Spleen (tissue), 11 donors: ENCODE measurements around the gene LIMA1. TPM values are rescaled to one million over a fixed set of nuclear protein-coding genes. Genes with fewer than 3 reads are reported as not detected.

Source experiments
- DNase-seq: peaks from one replicate; pipeline ENCODE4 v3.0.0-alpha.2; 2020
- H3K27ac ChIP-seq, 8 donors: fragments of 200-600 bp; sonication (generic) in 7 of 8; 1 replicate in 4 of 8; 2 replicates in 4 of 8; pipeline versions ENCODE4 v1.5.0 to v1.8.0; 2016 to 2021; ENCODE audit warnings: inconsistent platforms in 4 of 8, mild to moderate bottlenecking in 4 of 8, moderate library complexity in 1 of 8
- H3K27me3 ChIP-seq, 7 donors: fragments of 200-600 bp; sonication (generic) in 6 of 7; replicated peaks in 1 of 7; 1 replicate in 4 of 7; 2 replicates in 3 of 7; pipeline versions ENCODE4 v1.5.0 to v1.8.0; 2016 to 2021; ENCODE audit warnings: inconsistent platforms in 3 of 7, mild to moderate bottlenecking in 1 of 7
- H3K36me3 ChIP-seq, 6 donors: fragments of 200-600 bp; sonication (generic) in 5 of 6; 1 replicate in 4 of 6; 2 replicates in 2 of 6; pipeline versions ENCODE4 v1.5.0 to v1.8.0; 2016 to 2021; ENCODE audit warnings: inconsistent platforms in 2 of 6
- H3K4me1 ChIP-seq, 6 donors: fragments of 200-600 bp; sonication (generic) in 5 of 6; 1 replicate in 3 of 6; 2 replicates in 3 of 6; pipeline versions ENCODE4 v1.5.0 to v1.8.0; 2016 to 2021; ENCODE audit warnings: inconsistent platforms in 3 of 6
- H3K4me3 ChIP-seq, 8 donors: fragments of 200-600 bp; sonication (generic) in 7 of 8; 1 replicate in 4 of 8; 2 replicates in 4 of 8; pipeline versions ENCODE4 v1.5.0 to v1.8.0; 2016 to 2021; ENCODE audit warnings: inconsistent platforms in 4 of 8, mild to moderate bottlenecking in 4 of 8, moderate library complexity in 2 of 8
- H3K9me3 ChIP-seq, 8 donors: fragments of 200-600 bp; sonication (generic) in 7 of 8; 1 replicate in 4 of 8; 2 replicates in 4 of 8; pipeline versions ENCODE4 v1.5.0 to v1.8.0; 2016 to 2021; ENCODE audit warnings: inconsistent platforms in 4 of 8
- POLR2A ChIP-seq, 3 donors: fragments of 450-650 bp; IDR thresholded peaks; one replicate each; pipeline ENCODE4 v1.5.1; 2017; ENCODE audit warnings: antibody characterized with exemption in 3 of 3, mild to moderate bottlenecking in 1 of 3
- POLR2AphosphoS5 ChIP-seq, 3 donors: sonication (generic); formaldehyde crosslinking; IDR thresholded peaks; one replicate each; pipeline ENCODE4 v1.5.1; 2017; ENCODE audit warnings: antibody characterized with exemption in 3 of 3
- WGBS, 5 donors: extraction: QIAGEN DNeasy Blood & Tissue Kit in 3 of 5; methylation state at CpG; one replicate each; pipeline versions ENCODE4 v1.1.5 to v1.1.7; 2013 to 2018; 5-methylcytosine and 5-hydroxymethylcytosine counted together
- intact Hi-C: fragments of 100-400 bp; cut with DNase I; formaldehyde crosslinking; loops from one replicate; pipeline ENCODE4 v1.15.0; 2023; ENCODE audit warnings: low total_unique reads
- polyA plus RNA-seq, 3 donors: library from polyadenylated mRNA; stranded (reverse); fragments of 200-250 nt; gene quantifications; one replicate each; pipeline ENCODE4 v1.2.1, GENCODE V29; 2013
- total RNA-seq, 7 donors: library from RNA; depleted of rRNA in 3 of 7; stranded (reverse); fragments of >200 nt in 3 of 7; fragmentation: NEBNext Ultra II Directional in 4 of 7; extraction: Animal tissue kit (Norgen Biotek cat#: 25700) in 4 of 7; gene quantifications; one replicate each; pipeline versions ENCODE4 v1.1.0 to v1.2.1, GENCODE V29; 2016 to 2021
- TF ChIP-seq, protein P1 (sequence below), 11 experiments: fragments of 200-600 bp in 7 of 11; fragments of 450-650 bp in 4 of 11; sonication (generic) in 4 of 11; IDR thresholded peaks in 8 of 11; conservative IDR thresholded peaks in 3 of 11; 1 replicate in 7 of 11; 2 replicates in 4 of 11; pipeline versions ENCODE4 v1.4.0 to v1.8.0; 2016 to 2021; ENCODE audit warnings: antibody characterized with exemption in 11 of 11, inconsistent platforms in 4 of 11, mild to moderate bottlenecking in 1 of 11
- donor health status: healthy with polysubstance abuse.
- donor health status: DM: no; HTN: no; CAD: no; lungs with moderate emphysema.
- donor health status: DM: no; HTN: no; CAD: no.
- donor health status: Bipolar disorder and iron deficiency.
- donor health status: healthy.
- donor health status: DM: no; HTN: no; CAD: no.
- donor health status: DM: yes; HTN: yes; CAD: no.

LIMA1 gene
- total and polyA plus RNA-seq, 10 donors, result 15.3 to 102 (median 61.2) TPM

DNA sequence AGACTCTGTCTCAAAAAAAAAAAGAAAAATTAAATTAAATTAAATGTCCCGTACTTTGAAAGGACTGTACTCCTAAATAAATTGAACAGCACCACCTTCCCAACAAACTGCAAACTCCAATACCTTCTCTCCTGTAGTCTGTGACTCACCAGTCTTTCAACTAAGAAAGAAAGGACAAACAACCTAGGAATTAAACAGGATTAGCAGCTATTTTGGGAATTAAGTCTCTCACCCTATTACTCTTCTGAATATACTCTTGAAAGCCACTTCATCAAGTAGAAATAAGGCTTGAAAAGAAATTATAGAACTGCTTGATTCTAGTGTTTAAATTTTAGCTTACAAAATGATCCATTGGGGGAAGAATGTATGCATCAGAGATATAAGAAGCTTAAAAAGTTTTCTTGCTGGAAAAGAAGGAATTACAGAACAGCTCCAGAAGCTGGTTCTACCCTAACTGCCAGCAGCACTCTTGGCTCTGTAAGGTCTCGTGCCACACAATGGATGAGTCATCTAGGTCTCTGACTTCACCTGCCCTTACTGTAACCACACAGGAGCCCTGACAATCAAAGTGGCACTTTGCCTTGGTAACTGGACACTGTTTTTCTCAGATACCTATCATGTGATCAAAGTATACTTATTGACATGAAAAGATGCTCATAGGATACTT, 59.2 kb downstream of the LIMA1 start:
- Histone ChIP-seq H3K27ac (peak overlapping the region in 2 of 8 donors; percentile 4 to 87), H3K36me3 (no peaks in the 10 kb centered on the region), H3K27me3 (no peaks in the 10 kb centered on the region), H3K9me3 (no peaks in the 10 kb centered on the region), H3K4me3 (no peak overlapping the region), H3K4me1 (peaks cover 10 to 55% (median 42%) of the 10 kb centered on the region in 6 donors)
- WGBS, 5 donors, result 69 to 78% (median 69%) methylated on average over 2 of the region's 2 CpGs
- DNase-seq, result no peak
- intact Hi-C loops, result loop anchor here (10.0 kb wide), 1 partner anchor 51 kb away; no protein-coding TSS in a partner anchor
- TF ChIP-seq POLR2AphosphoS5 (IDR thresholded peaks at IDR 0.05) (no peak), POLR2A (IDR thresholded peaks at IDR 0.05) (no peak)
- TF ChIP-seq, protein P1, sequence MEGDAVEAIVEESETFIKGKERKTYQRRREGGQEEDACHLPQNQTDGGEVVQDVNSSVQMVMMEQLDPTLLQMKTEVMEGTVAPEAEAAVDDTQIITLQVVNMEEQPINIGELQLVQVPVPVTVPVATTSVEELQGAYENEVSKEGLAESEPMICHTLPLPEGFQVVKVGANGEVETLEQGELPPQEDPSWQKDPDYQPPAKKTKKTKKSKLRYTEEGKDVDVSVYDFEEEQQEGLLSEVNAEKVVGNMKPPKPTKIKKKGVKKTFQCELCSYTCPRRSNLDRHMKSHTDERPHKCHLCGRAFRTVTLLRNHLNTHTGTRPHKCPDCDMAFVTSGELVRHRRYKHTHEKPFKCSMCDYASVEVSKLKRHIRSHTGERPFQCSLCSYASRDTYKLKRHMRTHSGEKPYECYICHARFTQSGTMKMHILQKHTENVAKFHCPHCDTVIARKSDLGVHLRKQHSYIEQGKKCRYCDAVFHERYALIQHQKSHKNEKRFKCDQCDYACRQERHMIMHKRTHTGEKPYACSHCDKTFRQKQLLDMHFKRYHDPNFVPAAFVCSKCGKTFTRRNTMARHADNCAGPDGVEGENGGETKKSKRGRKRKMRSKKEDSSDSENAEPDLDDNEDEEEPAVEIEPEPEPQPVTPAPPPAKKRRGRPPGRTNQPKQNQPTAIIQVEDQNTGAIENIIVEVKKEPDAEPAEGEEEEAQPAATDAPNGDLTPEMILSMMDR (IDR thresholded peaks at IDR 0.05 in 8 of 11, conservative IDR thresholded peaks at IDR 0.05 in 3 of 11), result no peak

DNA sequence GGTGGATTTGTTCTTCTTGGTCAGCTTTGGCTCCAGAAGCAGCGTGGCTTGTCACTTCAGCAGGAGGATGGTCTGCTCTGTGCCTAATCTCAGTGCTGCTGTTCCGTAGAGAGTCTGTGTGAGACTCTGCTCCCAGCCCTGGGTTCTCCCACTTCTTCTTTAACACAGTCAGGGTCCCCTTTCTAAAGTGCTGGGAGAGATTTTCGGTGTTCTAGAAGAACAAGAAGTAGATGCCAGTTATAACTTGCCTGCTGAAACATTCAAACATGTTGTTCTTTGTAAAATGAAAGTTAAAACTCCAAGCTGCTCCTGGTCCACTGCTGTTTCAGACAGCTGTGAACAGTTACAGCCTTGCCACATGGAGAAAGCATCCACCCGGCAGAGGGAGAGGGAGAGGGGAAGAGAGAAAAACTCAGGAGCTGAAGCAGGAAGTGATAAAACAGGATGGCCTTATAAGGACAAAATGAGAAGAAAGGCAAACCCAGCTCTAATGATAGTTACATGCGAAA, 61.0 kb downstream of the LIMA1 start:
- 2 to 9% (median 3%) methylated on average over 5 of the region's 5 CpGs for WGBS, 5 donors
- TF ChIP-seq, protein P1 (IDR thresholded peaks at IDR 0.05 in 8 of 11, conservative IDR thresholded peaks at IDR 0.05 in 3 of 11), result peak in 7 of 11 experiments; percentile 13 to 45 (median 30)
- TF ChIP-seq POLR2A (IDR thresholded peaks at IDR 0.05), result peak in 1 of 3 donors; percentile 4
- peak in 1 of 3 donors; percentile 77 for TF ChIP-seq POLR2AphosphoS5 (IDR thresholded peaks at IDR 0.05)
- peaks cover 10 to 63% (median 42%) of the 10 kb centered on the region in 6 donors for H3K4me1 ChIP-seq
- no peak for DNase-seq
- no peaks in the 10 kb centered on the region for H3K9me3 ChIP-seq
- intact Hi-C loops, result loop anchor here (10.0 kb wide), 1 partner anchor 52 kb away; no protein-coding TSS in a partner anchor
- no peaks in the 10 kb centered on the region for H3K27me3 ChIP-seq
- H3K4me3 ChIP-seq, result peak overlapping the region; percentile 36 to 69 (median 45)
- H3K27ac ChIP-seq, result peak overlapping the region; percentile 73 to 87 (median 84)
- H3K36me3 ChIP-seq, result peaks cover 0 to 9% (median 0%) of the 10 kb centered on the region in 6 donors

DNA sequence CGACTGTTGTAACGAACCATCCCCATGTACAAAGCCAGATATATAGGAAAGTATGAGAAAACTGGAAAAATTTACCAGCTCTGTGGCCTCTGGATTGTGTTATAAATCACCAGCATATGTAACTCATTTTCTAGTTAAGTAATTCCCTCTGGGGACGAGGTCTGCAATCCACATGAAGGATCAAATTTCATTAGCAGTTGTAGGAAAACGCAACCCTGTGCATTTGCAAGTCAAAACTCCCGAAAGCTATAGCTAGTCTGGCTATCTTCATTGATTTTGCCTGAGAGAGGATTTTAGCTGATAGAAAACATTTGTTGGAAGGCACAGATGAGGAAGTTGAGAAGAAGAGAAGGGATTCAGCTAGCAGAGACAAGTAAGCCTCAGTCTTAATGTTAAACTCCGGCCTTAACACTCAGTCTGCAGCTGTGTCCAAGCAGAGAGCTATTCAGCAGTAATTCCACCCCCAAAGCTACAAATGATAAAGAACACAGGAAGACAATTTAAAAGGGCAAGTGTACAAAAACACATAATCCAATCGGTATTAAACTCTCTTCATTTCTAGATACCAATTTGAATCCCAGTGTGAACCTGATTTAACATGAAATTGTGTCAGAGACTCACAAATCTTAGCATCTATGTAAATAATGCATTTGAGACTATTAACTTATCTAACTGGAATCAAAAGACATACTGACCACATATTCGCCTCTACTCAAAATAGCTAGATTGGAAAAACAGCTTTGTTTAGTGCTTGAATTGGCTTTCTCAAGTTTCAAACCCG, 61.9 kb downstream of the LIMA1 start:
- peak overlapping the region; percentile 36 to 69 (median 45) for H3K4me3 ChIP-seq
- no peaks in the 10 kb centered on the region for H3K27me3 ChIP-seq
- TF ChIP-seq POLR2A (IDR thresholded peaks at IDR 0.05) (no peak), POLR2AphosphoS5 (IDR thresholded peaks at IDR 0.05) (peak in 1 of 3 donors; percentile 9)
- TF ChIP-seq, protein P1 (IDR thresholded peaks at IDR 0.05 in 8 of 11, conservative IDR thresholded peaks at IDR 0.05 in 3 of 11), result no peak
- H3K9me3 ChIP-seq, result no peaks in the 10 kb centered on the region
- DNase-seq, result no peak
- H3K36me3 ChIP-seq, result peaks cover 0 to 9% (median 0%) of the 10 kb centered on the region in 6 donors
- intact Hi-C loops, result loop anchor here (10.0 kb wide), 1 partner anchor 53 kb away; no protein-coding TSS in a partner anchor
- H3K4me1 ChIP-seq, result peaks cover 10 to 72% (median 44%) of the 10 kb centered on the region in 6 donors
- 10 to 19% (median 14%) methylated on average over 9 of the region's 9 CpGs for WGBS, 5 donors
- peak overlapping the region; percentile 73 to 87 (median 84) for H3K27ac ChIP-seq
